Activated CD4-positive, alpha-beta T cell treated with anti-CD3 and anti-CD28 coated beads for 4 hours (primary cell): Measurements from ENCODE around the gene DHCR7.

Experiments used
- DNase-seq, 2 donors: peaks; one replicate each; pipeline ENCODE4 v3.0.0-alpha.2; 2020

The DHCR7 gene

GRCh38 chr11:71456294-71456693, 8.1 kb upstream of the DHCR7 start:
- DNase-seq, result no peak

DNA sequence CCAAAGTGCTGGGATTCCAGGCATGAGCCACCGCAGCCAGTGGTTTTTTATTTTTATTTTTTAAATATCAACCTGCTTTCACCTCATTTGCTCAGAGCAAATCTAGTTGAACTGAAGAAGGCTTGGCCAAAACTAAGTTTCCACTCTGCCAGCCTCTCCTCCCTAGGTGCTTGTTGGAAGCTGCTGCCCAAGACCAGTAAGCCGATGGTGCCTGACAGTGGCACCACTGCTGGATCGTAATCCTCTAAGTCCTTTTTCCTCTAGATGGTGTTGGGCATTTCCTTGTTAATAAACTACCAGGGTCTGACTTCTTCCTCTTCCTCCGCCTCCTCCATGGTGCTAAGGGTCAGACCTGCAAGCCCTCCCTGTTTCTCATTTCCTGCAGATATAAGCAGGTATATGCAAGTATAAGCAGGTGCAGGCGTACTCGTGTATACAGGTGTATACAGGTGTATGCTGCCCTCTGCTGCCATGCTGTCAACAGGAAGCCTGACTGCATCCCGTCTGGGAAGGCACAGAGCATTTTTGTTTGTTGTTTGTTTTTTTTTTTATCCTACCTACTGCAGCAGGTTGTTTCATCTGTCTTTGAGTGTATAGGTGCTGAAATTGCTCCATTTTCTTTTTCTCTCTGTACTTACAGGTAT, 6.4 kb upstream of the DHCR7 start:
- DNase-seq, result peak; percentile 38 to 44

DNA sequence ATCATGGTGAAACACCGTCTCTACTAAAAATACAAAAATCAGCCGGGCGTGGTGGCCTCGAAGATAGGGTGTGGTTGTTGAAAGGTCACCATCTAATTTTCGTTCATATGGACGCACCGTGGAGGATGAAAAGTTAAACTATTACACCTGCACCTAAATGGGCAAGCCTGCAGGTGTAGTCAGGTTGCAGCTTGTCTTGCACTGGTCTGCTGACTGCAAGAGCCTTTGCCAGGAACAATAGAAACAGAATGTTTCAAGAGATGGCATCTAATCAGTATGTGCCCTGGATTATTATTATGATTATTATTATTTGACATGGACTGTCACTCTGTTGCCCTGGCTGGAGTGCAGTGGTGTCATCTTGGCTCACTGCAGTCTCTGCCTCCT, 5.7 kb upstream of the DHCR7 start:
- DNase-seq, result no peak

GRCh38 chr11:71453037-71453917, 5.1 kb upstream of the DHCR7 start, which contains the start of gene NADSYN1:
Gene NADSYN1 (plus strand): TSS chr11:71453203. CDS start chr11:71453297, 94 bp downstream.
- DNase-seq, result peak; percentile 92 to 93

- peak; percentile 36 to 37 for DNase-seq
Observed at GRCh38 chr11:71452199-71453036, 4.2 kb upstream of the DHCR7 start.

DNA sequence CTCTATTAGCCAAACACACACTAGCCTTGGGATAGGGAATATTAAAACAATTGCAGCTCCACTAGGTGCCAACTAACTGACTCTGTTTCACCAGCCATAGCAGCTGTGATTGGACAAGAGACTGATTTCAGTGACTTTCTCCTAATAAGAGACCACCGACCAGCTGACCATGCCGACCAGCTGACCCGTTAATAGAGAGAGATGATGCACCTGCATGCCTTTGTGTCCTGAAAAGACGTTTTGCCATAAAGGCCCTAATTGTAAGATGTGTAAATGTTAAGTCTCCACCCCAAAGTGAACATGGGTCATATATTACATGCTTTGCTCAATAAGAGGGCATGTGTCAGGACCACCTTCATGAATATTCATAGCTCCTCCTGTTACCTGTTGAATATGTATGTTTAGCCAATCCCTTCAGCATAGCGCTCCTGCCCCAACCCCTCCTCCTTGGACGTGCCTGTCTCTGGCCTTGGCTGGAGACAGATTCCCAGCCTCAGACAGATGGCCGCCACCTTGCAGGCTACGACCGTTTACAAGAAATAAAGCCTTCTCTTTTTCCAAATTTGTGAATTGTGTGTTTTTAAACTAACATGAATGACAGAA, 3.5 kb upstream of the DHCR7 start:
- no peak for DNase-seq

DNA sequence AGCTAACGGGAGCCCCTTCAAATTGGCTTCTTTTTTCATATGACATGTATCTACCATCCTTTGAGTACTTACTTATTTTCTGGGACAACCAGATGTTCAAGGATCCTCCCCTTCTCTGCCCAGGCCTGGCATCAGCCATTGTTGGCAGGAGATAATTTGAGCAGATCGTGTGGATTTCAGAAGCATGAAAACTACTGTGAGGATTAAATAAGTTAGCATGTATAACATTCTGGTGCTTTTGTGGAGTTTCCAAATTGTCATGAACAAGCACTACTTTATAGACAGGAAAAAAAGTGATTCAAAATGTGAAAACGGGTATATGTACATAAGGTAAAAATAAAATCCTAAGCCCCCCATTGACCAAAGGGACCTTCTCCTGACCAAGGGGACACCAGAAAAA, 2.7 kb upstream of the DHCR7 start:
- no peak for DNase-seq

GRCh38 chr11:71450507-71450906, 2.3 kb upstream of the DHCR7 start:
- no peak for DNase-seq

DNA sequence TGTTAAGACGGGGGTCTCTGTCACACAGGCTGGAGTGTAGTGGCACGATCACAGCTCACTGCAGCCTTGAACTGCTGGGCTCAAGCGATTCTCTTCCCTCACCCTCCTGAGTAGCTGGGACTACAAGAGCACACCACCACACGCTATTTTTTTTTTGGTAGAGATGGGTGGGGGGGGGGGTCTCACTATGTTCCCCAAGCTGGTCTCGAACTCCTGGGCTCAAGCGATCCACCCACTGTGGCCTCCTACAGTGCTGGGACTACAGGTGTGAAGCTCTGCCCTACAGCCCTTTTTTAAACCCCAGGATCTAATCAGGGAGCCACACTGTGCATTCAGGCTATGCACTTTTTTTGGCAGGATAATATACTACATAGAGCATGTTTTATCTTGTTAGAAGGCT, 1.4 kb upstream of the DHCR7 start:
- no peak for DNase-seq

GRCh38 chr11:71447791-71448256, 369 bp downstream of the DHCR7 start:
- peak; percentile 32 to 38 for DNase-seq

- DNase-seq, result no peak
Observed at GRCh38 chr11:71446942-71447688, 1.1 kb downstream of the DHCR7 start.

- DNase-seq, result no peak
Observed at GRCh38 chr11:71446150-71446549, 2.0 kb downstream of the DHCR7 start.

- no peak for DNase-seq
Observed at GRCh38 chr11:71444811-71445210, 3.4 kb downstream of the DHCR7 start.

GRCh38 chr11:71443736-71444445, 4.3 kb downstream of the DHCR7 start:
- no peak for DNase-seq

DNA sequence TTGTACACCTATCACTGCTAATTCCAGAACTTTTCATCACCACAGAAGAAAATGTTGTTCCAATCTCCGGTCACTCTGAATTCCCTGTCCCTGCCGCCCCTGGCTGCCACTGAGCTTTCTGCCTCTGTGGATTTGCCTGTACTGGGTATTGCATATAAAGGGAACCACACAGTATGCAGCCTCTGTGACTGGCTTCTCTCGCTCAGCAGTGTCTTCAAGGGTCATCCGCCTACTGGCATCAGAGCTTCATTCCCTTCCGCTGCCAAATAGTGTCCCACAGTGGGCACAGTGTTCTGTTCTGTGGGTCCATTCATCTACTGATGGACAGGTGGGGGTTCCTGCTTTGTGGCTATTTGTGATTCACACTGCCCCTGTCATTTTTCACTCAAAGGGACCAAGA, 5.3 kb downstream of the DHCR7 start:
- DNase-seq, result no peak

- no peak for DNase-seq
Observed at GRCh38 chr11:71442123-71442522, 6.1 kb downstream of the DHCR7 start.

GRCh38 chr11:71441251-71441650, 6.9 kb downstream of the DHCR7 start:
- DNase-seq, result no peak

DNA sequence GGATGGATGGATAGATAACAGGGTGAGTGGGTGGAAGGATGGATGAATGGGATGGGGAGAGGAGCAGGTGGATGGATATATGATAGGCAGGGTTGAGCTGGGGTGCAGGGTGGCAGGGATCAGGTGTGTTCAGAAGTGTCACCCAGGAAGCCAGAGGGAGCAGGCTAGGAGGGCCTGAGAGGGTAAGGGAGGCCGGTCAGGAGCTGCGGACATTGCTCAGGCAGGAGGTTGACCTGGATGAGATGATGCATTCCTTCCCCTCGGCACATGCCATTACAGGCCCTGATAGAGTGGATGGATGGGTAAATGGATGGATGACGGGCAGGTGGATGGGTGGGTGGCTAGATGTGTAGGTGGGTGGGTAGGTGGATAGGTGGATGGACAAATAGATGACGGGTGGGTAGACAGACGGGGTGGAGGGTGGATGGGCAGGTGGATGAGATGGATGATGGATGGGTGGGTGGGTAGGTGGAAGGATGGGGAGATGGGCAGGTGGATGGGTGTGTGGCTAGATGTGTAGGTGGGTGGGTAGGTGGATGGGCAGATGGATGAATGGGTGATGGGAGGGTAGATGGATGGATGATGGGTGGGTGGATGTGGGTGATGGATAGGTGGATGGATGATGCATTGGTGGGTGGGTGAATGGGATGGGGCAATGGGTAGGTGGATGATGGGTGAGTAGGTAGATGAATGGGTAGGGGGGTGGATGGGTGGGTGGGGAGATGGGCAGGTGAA, 8.0 kb downstream of the DHCR7 start:
- no peak for DNase-seq

- DNase-seq, result no peak
Observed at GRCh38 chr11:71438650-71439049, 9.5 kb downstream of the DHCR7 start.

DNA sequence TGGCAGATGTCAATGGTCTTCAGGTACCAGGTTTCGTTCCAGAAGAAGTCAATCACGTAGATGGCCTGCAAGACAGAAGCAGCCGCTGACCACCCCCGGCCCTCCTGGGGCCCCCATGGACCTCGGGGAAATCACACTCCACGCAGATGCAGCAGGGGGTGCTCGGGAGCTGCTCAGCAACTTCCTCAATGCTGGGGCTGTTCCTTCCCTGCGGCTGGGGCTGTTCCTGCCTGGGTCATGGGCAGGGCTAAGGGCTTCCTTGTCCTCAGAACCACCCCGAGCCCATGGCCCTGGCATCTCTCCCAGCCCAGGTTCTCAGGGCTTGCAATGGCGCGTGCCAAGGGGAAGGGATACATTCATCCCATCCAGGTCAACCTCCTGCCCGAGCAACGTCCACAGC, 10.3 kb downstream of the DHCR7 start:
- DNase-seq, result no peak

DNA sequence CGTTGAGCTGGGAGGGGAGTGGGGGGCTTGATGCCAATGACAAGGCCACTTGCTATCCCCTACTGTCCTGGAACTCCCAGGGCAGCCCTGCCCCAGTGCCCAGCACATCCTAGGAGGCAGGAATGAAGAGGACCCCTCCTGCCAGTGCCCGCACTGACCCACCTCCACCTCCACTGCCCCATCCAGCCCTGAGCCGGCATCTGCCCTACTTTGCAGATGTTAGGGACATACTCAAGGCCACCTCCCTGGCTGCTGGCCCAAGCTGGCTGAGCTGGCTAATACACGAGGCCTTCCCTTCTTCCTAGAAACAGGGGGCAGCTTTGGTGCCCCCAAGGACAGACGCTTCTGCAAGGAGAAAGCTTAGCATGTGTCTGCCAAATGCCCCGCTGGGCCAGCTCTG, 10.8 kb downstream of the DHCR7 start:
- DNase-seq, result no peak
